RWPE2 (cell line): Measurements from ENCODE around the gene KANK3.

ENCODE experiments used
- ATAC-seq: fragments of 200-7000 bp; cut with Tn5 transposase; 3 replicates; pipeline ENCODE4 v1.9.1; 2021; ENCODE audit warnings: low read depth
- DNase-seq: peaks from one replicate; pipeline ENCODE4 v3.0.0-alpha.2; 2020; ENCODE audit warnings: low spot score
- H3K27ac ChIP-seq: fragments of 450-650 bp; 2 replicates; pipeline ENCODE4 v1.5.1; 2017; ENCODE audit warnings: mild to moderate bottlenecking; ENCODE audit not compliant: poor library complexity, severe bottlenecking
- H3K27me3 ChIP-seq: fragments of 250-450 bp; sonication (Bioruptor Pico); 2 replicates; pipeline ENCODE4 v1.5.1; 2021; ENCODE audit warnings: mild to moderate bottlenecking, moderate library complexity; ENCODE audit not compliant: insufficient read depth, poor library complexity, severe bottlenecking
- H3K36me3 ChIP-seq: fragments of 250-450 bp; sonication (Bioruptor Pico); 2 replicates; pipeline ENCODE4 v1.5.1; 2020; ENCODE audit warnings: low read depth, mild to moderate bottlenecking, moderate library complexity
- H3K4me1 ChIP-seq: fragments of 250-450 bp; sonication (Bioruptor Pico); 2 replicates; pipeline ENCODE4 v1.5.1; 2021; ENCODE audit warnings: mild to moderate bottlenecking, moderate library complexity; ENCODE audit not compliant: insufficient read depth, poor library complexity, severe bottlenecking
- H3K4me3 ChIP-seq: fragments of 250-450 bp; sonication (Bioruptor Pico); 2 replicates; pipeline ENCODE4 v1.5.1; 2021; ENCODE audit warnings: mild to moderate bottlenecking, moderate library complexity; ENCODE audit not compliant: severe bottlenecking
- H3K9me3 ChIP-seq: fragments of 250-450 bp; sonication (Bioruptor Pico); 2 replicates; pipeline ENCODE4 v1.5.1; 2021; ENCODE audit warnings: mild to moderate bottlenecking, moderate library complexity; ENCODE audit not compliant: severe bottlenecking
- TF ChIP-seq, protein P1 (sequence below): fragments of 450-650 bp; IDR thresholded peaks from one replicate; pipeline ENCODE4 v1.5.1; 2017; ENCODE audit warnings: mild to moderate bottlenecking, moderate library complexity; ENCODE audit not compliant: poor library complexity, severe bottlenecking

Gene KANK3

DNA sequence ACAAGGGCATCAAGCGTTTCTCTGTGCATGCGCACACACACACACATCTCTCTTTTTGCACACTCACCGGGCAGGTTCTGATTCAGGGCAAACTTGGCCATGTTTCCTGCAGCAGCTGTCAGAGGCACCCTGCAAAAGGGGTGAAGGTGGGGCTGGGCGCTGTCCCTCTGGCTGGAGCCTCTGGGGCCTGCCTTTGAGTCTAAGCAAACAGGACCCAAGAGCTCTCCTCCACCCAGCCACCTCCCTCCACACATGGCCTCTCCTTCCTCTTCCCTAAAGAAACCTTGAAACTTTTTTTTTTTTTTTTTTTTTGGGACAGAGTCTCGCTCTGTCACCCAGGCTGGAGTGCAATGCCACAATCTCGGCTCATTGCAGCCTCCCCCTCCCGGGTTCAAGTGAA is 5.3 kb downstream of the KANK3 start:
- H3K36me3 ChIP-seq = no peaks in the 10 kb centered on the region
- no peak overlapping the region for H3K4me3 ChIP-seq
- no peak for ATAC-seq
- no peaks in the 10 kb centered on the region for H3K4me1 ChIP-seq
- peaks cover 18% of the 10 kb centered on the region for H3K27me3 ChIP-seq
- no peak for DNase-seq
- H3K9me3 ChIP-seq = no peaks in the 10 kb centered on the region
- TF ChIP-seq, protein P1, sequence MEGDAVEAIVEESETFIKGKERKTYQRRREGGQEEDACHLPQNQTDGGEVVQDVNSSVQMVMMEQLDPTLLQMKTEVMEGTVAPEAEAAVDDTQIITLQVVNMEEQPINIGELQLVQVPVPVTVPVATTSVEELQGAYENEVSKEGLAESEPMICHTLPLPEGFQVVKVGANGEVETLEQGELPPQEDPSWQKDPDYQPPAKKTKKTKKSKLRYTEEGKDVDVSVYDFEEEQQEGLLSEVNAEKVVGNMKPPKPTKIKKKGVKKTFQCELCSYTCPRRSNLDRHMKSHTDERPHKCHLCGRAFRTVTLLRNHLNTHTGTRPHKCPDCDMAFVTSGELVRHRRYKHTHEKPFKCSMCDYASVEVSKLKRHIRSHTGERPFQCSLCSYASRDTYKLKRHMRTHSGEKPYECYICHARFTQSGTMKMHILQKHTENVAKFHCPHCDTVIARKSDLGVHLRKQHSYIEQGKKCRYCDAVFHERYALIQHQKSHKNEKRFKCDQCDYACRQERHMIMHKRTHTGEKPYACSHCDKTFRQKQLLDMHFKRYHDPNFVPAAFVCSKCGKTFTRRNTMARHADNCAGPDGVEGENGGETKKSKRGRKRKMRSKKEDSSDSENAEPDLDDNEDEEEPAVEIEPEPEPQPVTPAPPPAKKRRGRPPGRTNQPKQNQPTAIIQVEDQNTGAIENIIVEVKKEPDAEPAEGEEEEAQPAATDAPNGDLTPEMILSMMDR = no peak
- no peak overlapping the region for H3K27ac ChIP-seq

DNA sequence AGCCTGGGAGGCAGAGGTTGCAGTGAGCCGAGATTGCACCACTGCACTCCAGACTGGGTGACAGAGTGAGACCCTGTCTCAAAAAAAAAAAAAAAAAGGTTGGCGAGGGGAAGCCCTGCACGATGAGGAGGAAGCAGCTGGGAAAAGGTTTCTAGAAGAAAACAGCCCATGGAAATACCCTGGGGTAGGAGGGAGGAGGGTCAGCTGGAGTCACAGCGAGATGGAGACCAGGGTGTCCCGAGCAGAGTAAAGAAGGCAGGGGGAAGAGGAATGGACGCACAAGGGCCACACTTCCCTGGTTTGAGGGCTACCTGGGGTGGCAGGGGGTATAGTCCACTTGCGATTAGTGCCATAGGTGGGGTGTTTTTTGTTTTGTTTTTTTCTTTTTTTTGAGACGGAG is 6.4 kb downstream of the KANK3 start:
- Histone ChIP-seq H3K9me3 (no peaks in the 10 kb centered on the region), H3K27me3 (peaks cover 18% of the 10 kb centered on the region), H3K27ac (no peak overlapping the region), H3K36me3 (no peaks in the 10 kb centered on the region), H3K4me1 (no peaks in the 10 kb centered on the region), H3K4me3 (no peak overlapping the region)
- TF ChIP-seq, protein P1 = no peak
- no peak for ATAC-seq
- no peak for DNase-seq

DNA sequence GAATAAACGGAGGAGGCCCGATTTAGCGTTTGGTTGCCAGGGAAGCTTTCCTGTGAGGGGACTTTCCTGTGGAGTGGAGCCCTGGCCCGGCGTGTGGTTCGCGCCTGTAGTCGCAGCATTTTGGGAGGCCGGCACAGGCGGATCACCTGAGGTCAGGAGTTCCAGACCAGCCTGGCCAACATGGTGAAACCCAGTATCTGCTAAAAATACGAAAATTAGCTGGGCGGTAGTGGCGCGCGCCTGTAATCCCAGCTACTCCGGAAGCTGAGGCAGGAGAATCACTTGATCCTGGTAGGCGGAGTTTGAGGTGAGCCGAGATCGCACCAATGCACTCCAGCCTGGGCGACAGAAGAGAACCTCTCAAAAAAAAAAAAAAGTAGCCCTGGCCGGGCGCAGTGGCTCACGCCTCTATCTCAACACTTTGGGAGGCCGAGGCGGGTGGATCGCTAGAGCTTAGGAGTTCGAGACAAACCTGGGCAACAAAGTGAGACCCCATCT is 6.9 kb downstream of the KANK3 start:
- Histone ChIP-seq H3K27me3 (peaks cover 18% of the 10 kb centered on the region), H3K27ac (no peak overlapping the region), H3K9me3 (no peaks in the 10 kb centered on the region), H3K4me3 (no peak overlapping the region), H3K36me3 (no peaks in the 10 kb centered on the region), H3K4me1 (no peaks in the 10 kb centered on the region)
- ATAC-seq (no peak), DNase-seq (no peak)
- TF ChIP-seq, protein P1 = no peak

DNA sequence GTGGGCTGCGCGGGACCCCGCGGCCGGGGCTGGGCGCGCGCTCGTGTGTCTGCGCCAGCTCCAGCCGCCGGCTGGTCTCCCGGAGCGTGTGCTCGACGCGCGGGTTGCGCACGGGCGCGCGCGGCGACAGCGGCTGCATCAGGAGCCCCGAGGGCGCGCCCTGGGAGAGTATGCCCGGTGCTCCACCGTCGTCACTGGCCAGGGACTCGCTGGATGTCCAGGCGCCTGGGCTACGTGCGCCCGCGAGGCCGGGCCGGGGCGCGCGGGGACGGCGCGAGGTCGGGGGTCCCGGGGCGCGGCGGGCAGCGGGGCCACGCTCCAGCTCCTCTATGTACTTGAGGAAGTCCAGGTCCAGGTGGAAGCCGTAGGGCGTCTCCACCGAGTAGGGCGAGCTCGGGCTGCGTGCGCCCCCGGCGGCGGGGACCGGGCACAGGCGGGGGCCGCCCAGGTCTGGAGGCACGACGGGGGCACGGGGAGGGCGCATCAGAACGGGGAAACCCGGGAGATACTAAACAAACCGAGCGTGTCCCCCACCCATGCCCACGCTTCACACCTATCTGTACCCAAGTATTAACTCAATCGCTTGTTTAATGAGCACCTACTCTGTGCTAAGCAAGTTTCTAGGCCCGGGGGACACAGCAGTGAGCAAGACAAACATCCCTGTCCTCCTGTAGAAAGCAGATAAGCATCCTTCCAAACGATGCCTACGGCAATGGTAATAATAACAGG is 7.6 kb downstream of the KANK3 start:
- Histone ChIP-seq H3K4me3 (peak overlapping the region; percentile 39), H3K4me1 (no peaks in the 10 kb centered on the region), H3K27me3 (peaks cover 18% of the 10 kb centered on the region), H3K27ac (no peak overlapping the region), H3K36me3 (no peaks in the 10 kb centered on the region), H3K9me3 (no peaks in the 10 kb centered on the region)
- ATAC-seq = no peak; the same call in 2 of the 3 replicates
- no peak for DNase-seq
- TF ChIP-seq, protein P1 = peak; percentile 39
